ENCODE results near the gene ASNS. TPM values are rescaled to one million over a fixed set of nuclear protein-coding genes. Genes with fewer than 3 reads are reported as not detected.

The ASNS gene
- total and polyA plus RNA-seq, 2 experiments from 2014 or later, result 163 to 166 TPM

DNA sequence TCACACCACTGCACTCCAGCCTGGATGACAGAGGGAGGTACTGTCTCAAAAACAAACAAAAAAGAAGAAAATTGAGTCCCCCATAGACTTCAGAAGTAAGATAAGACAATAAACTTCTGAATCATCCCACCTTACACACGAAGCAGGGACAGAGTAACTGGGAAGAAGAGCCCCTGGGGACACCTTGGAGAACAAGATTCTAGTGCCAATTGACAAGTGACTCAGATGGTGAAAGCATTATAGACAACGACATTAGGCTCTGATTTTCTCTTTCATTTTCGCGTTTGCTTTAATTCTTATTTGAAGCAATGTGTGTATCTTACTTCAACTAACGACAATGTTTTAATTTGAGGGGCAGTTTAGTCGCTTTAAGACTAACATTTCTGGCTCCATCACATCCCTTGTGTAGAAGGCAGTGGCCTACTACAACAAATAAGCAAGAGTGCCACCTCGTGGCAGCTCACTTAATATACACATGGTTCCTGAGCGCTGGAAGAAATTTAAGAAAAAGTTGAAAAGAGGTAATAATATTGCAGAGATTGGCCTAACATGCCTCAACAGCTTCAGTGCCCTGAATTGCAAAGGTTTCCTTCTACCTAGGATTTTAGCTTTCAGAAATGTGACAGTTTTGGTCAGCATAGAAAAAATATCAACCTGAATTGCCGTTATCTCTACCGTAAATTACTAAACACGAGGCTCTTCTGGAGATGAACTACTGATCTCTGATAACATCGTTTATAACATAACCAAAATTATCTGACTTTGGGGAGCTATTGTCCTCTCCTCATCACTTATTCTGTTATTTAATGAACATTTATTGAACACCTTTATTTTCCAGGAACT is 36.7 kb downstream of the ASNS start:
- ATAC-seq (peak; percentile 88), DNase-seq (ENCODE audit: low spot score) (peak; percentile 86)
- H3K4me1 Mint-ChIP-seq, result no peaks in the 10 kb centered on the region
- H3K4me3 Mint-ChIP-seq, result no peak overlapping the region
- TF ChIP-seq, protein P1, sequence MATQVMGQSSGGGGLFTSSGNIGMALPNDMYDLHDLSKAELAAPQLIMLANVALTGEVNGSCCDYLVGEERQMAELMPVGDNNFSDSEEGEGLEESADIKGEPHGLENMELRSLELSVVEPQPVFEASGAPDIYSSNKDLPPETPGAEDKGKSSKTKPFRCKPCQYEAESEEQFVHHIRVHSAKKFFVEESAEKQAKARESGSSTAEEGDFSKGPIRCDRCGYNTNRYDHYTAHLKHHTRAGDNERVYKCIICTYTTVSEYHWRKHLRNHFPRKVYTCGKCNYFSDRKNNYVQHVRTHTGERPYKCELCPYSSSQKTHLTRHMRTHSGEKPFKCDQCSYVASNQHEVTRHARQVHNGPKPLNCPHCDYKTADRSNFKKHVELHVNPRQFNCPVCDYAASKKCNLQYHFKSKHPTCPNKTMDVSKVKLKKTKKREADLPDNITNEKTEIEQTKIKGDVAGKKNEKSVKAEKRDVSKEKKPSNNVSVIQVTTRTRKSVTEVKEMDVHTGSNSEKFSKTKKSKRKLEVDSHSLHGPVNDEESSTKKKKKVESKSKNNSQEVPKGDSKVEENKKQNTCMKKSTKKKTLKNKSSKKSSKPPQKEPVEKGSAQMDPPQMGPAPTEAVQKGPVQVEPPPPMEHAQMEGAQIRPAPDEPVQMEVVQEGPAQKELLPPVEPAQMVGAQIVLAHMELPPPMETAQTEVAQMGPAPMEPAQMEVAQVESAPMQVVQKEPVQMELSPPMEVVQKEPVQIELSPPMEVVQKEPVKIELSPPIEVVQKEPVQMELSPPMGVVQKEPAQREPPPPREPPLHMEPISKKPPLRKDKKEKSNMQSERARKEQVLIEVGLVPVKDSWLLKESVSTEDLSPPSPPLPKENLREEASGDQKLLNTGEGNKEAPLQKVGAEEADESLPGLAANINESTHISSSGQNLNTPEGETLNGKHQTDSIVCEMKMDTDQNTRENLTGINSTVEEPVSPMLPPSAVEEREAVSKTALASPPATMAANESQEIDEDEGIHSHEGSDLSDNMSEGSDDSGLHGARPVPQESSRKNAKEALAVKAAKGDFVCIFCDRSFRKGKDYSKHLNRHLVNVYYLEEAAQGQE (IDR thresholded peaks at IDR 0.05; ENCODE audit: unreplicated experiment), result no peak
- no peak for TF ChIP-seq POLR2AphosphoS5 (IDR thresholded peaks at IDR 0.05; ENCODE audit: low read depth)
- peak; percentile 85 to 91 for TF ChIP-seq CTCF (conservative IDR thresholded peaks at IDR 0.05; ENCODE audit: low read depth in 2 of 2)
- H3K36me3 ChIP-seq (ENCODE audit: insufficient read depth), result no peaks in the 10 kb centered on the region
- H4K20me1 ChIP-seq (replicated peaks; ENCODE audit: insufficient read depth), result no peaks in the 10 kb centered on the region
- no peaks in the 10 kb centered on the region for H3K4me1 ChIP-seq (ENCODE audit: insufficient read depth)
- H2AFZ ChIP-seq, result peak overlapping the region; percentile 79; the same call in 1 of the 2 replicates
- no peaks in the 10 kb centered on the region for H3K9me2 ChIP-seq (ENCODE audit: insufficient read depth)
- peaks cover 5% of the 10 kb centered on the region for H3K27me3 Mint-ChIP-seq (ENCODE audit: insufficient read depth, low read depth, poor library complexity)
- H3K4me2 ChIP-seq, result no peak overlapping the region
- H3K36me3 Mint-ChIP-seq (ENCODE audit: low read depth), result no peaks in the 10 kb centered on the region
- H3K27ac Mint-ChIP-seq, result no peak overlapping the region
- H3F3A ChIP-seq (replicated peaks; ENCODE audit: low read depth), result no peaks in the 10 kb centered on the region
- H3K27me3 ChIP-seq (ENCODE audit: insufficient read depth), result no peaks in the 10 kb centered on the region
- no peak overlapping the region for H3K4me3 ChIP-seq
- H3K27ac ChIP-seq (ENCODE audit: low read depth), result no peak overlapping the region
- no peaks in the 10 kb centered on the region for H3K79me2 ChIP-seq (replicated peaks; ENCODE audit: insufficient read depth)
- no peaks in the 10 kb centered on the region for H3K9me3 Mint-ChIP-seq

- TF ChIP-seq STAT1 (IDR thresholded peaks at IDR 0.05; ENCODE audit: unreplicated experiment) (no peak), CTCF (conservative IDR thresholded peaks at IDR 0.05; ENCODE audit: low read depth in 2 of 2) (peak; percentile 54 to 55), JUNB (IDR thresholded peaks at IDR 0.05; ENCODE audit: unreplicated experiment) (no peak), ZNF462 (CRISPR knock-in tag; IDR thresholded peaks at IDR 0.05) (no peak)
- no peak overlapping the region for H3K4me3 Mint-ChIP-seq
- peaks cover 7% of the 10 kb centered on the region for H3K4me1 Mint-ChIP-seq
- no peak overlapping the region for H3K27ac Mint-ChIP-seq
- H3K27me3 Mint-ChIP-seq (ENCODE audit: insufficient read depth, low read depth, poor library complexity), result peaks cover 4% of the 10 kb centered on the region
- H3K9me3 Mint-ChIP-seq, result no peaks in the 10 kb centered on the region; the same call in 1 of the 3 replicates
- no peaks in the 10 kb centered on the region for H3K27me3 ChIP-seq (ENCODE audit: insufficient read depth)
- DNase-seq (ENCODE audit: low spot score) (peak; percentile 51), ATAC-seq (no peak)
- H3F3A ChIP-seq (replicated peaks; ENCODE audit: low read depth), result no peaks in the 10 kb centered on the region
- no peak overlapping the region for H3K27ac ChIP-seq (ENCODE audit: low read depth)
- H3K4me2 ChIP-seq, result no peak overlapping the region
- H3K9me2 ChIP-seq (ENCODE audit: insufficient read depth), result no peaks in the 10 kb centered on the region
- no peaks in the 10 kb centered on the region for H4K20me1 ChIP-seq (replicated peaks; ENCODE audit: insufficient read depth)
- H3K36me3 ChIP-seq (ENCODE audit: insufficient read depth), result no peaks in the 10 kb centered on the region
- H3K4me1 ChIP-seq (ENCODE audit: insufficient read depth), result peaks cover 7% of the 10 kb centered on the region; the same call in 1 of the 2 replicates
- no peaks in the 10 kb centered on the region for H3K79me2 ChIP-seq (replicated peaks; ENCODE audit: insufficient read depth)
- no peak overlapping the region for H2AFZ ChIP-seq
- no peak overlapping the region for H3K4me3 ChIP-seq
- H3K36me3 Mint-ChIP-seq (ENCODE audit: low read depth), result no peaks in the 10 kb centered on the region
Measured at GRCh38 chr7:97819161-97819560, 53.0 kb downstream of the ASNS start.
